ENCODE results near the gene OR5C1.

The OR5C1 gene

GRCh38 chr9:122788831-122789230 lies at the start of gene OR5C1:
TSS of gene OR5C1 (plus strand) at chr9:122788933. CDS start at chr9:122788933, 0 bp downstream.
- H3K4me3 Mint-ChIP-seq = no peak within 1 kb of the TSS
- no peaks in the 10 kb centered on the region for H3K4me1 Mint-ChIP-seq (ENCODE audit: low read depth)
- H3K36me3 Mint-ChIP-seq (ENCODE audit: low read depth) = no peaks in the 10 kb centered on the region
- no peak for DNase-seq
- H3K27ac Mint-ChIP-seq = no peak within 1 kb of the TSS
- H3K9me3 Mint-ChIP-seq = no peaks in the 10 kb centered on the region
- H3K27me3 Mint-ChIP-seq = no peaks in the 10 kb centered on the region

- no peaks in the 10 kb centered on the region for H3K4me1 Mint-ChIP-seq (ENCODE audit: low read depth)
- DNase-seq = no peak
- no peak within 1 kb of the TSS for H3K4me3 Mint-ChIP-seq
- H3K27ac Mint-ChIP-seq = no peak within 1 kb of the TSS
- H3K27me3 Mint-ChIP-seq = no peaks in the 10 kb centered on the region
- H3K9me3 Mint-ChIP-seq = peaks cover 15% of the 10 kb centered on the region
- no peaks in the 10 kb centered on the region for H3K36me3 Mint-ChIP-seq (ENCODE audit: low read depth)
Observed at GRCh38 chr9:122742003-122742402, 46.7 kb upstream of the OR5C1 start, which contains the start of gene OR1L6. TSS of gene OR1L6 (plus strand) at chr9:122742303. CDS start at chr9:122749848, 7,545 bp downstream.

GRCh38 chr9:122754825-122755224 lies 33.9 kb upstream of the OR5C1 start:
- Mint-ChIP-seq H3K4me3 (no peak overlapping the region), H3K27me3 (peaks cover 1% of the 10 kb centered on the region), H3K4me1 (ENCODE audit: low read depth) (no peaks in the 10 kb centered on the region), H3K36me3 (ENCODE audit: low read depth) (no peaks in the 10 kb centered on the region), H3K9me3 (peaks cover 28% of the 10 kb centered on the region), H3K27ac (no peak overlapping the region)
- no peak for DNase-seq

- Mint-ChIP-seq H3K36me3 (ENCODE audit: low read depth) (no peaks in the 10 kb centered on the region), H3K27me3 (no peaks in the 10 kb centered on the region), H3K27ac (no peak overlapping the region), H3K9me3 (peaks cover 35% of the 10 kb centered on the region), H3K4me1 (ENCODE audit: low read depth) (no peaks in the 10 kb centered on the region), H3K4me3 (no peak overlapping the region)
- DNase-seq = no peak
Observed at GRCh38 chr9:122767817-122768216, 20.9 kb upstream of the OR5C1 start.

GRCh38 chr9:122777052-122777451 lies 11.7 kb upstream of the OR5C1 start:
- Mint-ChIP-seq H3K4me3 (no peak overlapping the region), H3K36me3 (ENCODE audit: low read depth) (no peaks in the 10 kb centered on the region), H3K9me3 (peaks cover 8% of the 10 kb centered on the region), H3K27me3 (no peaks in the 10 kb centered on the region), H3K27ac (no peak overlapping the region), H3K4me1 (ENCODE audit: low read depth) (no peaks in the 10 kb centered on the region)
- DNase-seq = no peak

GRCh38 chr9:122777935-122778627 lies 10.7 kb upstream of the OR5C1 start:
- no peak overlapping the region for H3K4me3 Mint-ChIP-seq
- no peaks in the 10 kb centered on the region for H3K36me3 Mint-ChIP-seq (ENCODE audit: low read depth)
- peaks cover 2% of the 10 kb centered on the region for H3K9me3 Mint-ChIP-seq

GRCh38 chr9:122779181-122779580 lies 9.6 kb upstream of the OR5C1 start:
- H3K27ac Mint-ChIP-seq = no peak overlapping the region

More at GRCh38 chr9:122777935-122778627, 10.7 kb upstream of the OR5C1 start:
- no peak overlapping the region for H3K27ac Mint-ChIP-seq
- H3K4me1 Mint-ChIP-seq (ENCODE audit: low read depth) = no peaks in the 10 kb centered on the region
- no peaks in the 10 kb centered on the region for H3K27me3 Mint-ChIP-seq
- no peak for DNase-seq

GRCh38 chr9:122780026-122780425 lies 8.7 kb upstream of the OR5C1 start:
- no peaks in the 10 kb centered on the region for H3K27me3 Mint-ChIP-seq
- no peaks in the 10 kb centered on the region for H3K4me1 Mint-ChIP-seq (ENCODE audit: low read depth)
- H3K27ac Mint-ChIP-seq = no peak overlapping the region
- H3K4me3 Mint-ChIP-seq = no peak overlapping the region
- no peaks in the 10 kb centered on the region for H3K36me3 Mint-ChIP-seq (ENCODE audit: low read depth)
- H3K9me3 Mint-ChIP-seq = no peaks in the 10 kb centered on the region
- DNase-seq = no peak

More at GRCh38 chr9:122779181-122779580, 9.6 kb upstream of the OR5C1 start:
- Mint-ChIP-seq H3K4me1 (ENCODE audit: low read depth) (no peaks in the 10 kb centered on the region), H3K4me3 (no peak overlapping the region), H3K36me3 (ENCODE audit: low read depth) (no peaks in the 10 kb centered on the region), H3K9me3 (no peaks in the 10 kb centered on the region), H3K27me3 (no peaks in the 10 kb centered on the region)
- DNase-seq = no peak

- H3K36me3 Mint-ChIP-seq (ENCODE audit: low read depth) = no peaks in the 10 kb centered on the region
- no peaks in the 10 kb centered on the region for H3K4me1 Mint-ChIP-seq (ENCODE audit: low read depth)
Observed at GRCh38 chr9:122781671-122782070, 7.1 kb upstream of the OR5C1 start.

GRCh38 chr9:122785269-122785668 lies 3.5 kb upstream of the OR5C1 start:
- no peaks in the 10 kb centered on the region for H3K9me3 Mint-ChIP-seq
- DNase-seq = no peak
- H3K27me3 Mint-ChIP-seq = no peaks in the 10 kb centered on the region
- H3K4me1 Mint-ChIP-seq (ENCODE audit: low read depth) = no peaks in the 10 kb centered on the region
- no peak overlapping the region for H3K4me3 Mint-ChIP-seq
- no peaks in the 10 kb centered on the region for H3K36me3 Mint-ChIP-seq (ENCODE audit: low read depth)
- H3K27ac Mint-ChIP-seq = no peak overlapping the region

More at GRCh38 chr9:122781671-122782070, 7.1 kb upstream of the OR5C1 start:
- no peaks in the 10 kb centered on the region for H3K27me3 Mint-ChIP-seq
- no peak for DNase-seq
- H3K9me3 Mint-ChIP-seq = no peaks in the 10 kb centered on the region
- no peak overlapping the region for H3K27ac Mint-ChIP-seq
- no peak overlapping the region for H3K4me3 Mint-ChIP-seq

GRCh38 chr9:122786338-122786737 lies 2.4 kb upstream of the OR5C1 start:
- Mint-ChIP-seq H3K27ac (no peak overlapping the region), H3K4me3 (no peak overlapping the region), H3K9me3 (no peaks in the 10 kb centered on the region), H3K36me3 (ENCODE audit: low read depth) (no peaks in the 10 kb centered on the region), H3K27me3 (no peaks in the 10 kb centered on the region), H3K4me1 (ENCODE audit: low read depth) (no peaks in the 10 kb centered on the region)
- DNase-seq = no peak

GRCh38 chr9:122789256-122790046 lies 718 bp downstream of the OR5C1 start:
- Mint-ChIP-seq H3K27me3 (no peaks in the 10 kb centered on the region), H3K27ac (no peak overlapping the region), H3K9me3 (no peaks in the 10 kb centered on the region), H3K4me1 (ENCODE audit: low read depth) (no peaks in the 10 kb centered on the region), H3K4me3 (no peak overlapping the region), H3K36me3 (ENCODE audit: low read depth) (no peaks in the 10 kb centered on the region)
- DNase-seq = no peak

- Mint-ChIP-seq H3K4me3 (no peak overlapping the region), H3K4me1 (ENCODE audit: low read depth) (no peaks in the 10 kb centered on the region), H3K9me3 (no peaks in the 10 kb centered on the region), H3K36me3 (ENCODE audit: low read depth) (no peaks in the 10 kb centered on the region), H3K27me3 (no peaks in the 10 kb centered on the region), H3K27ac (no peak overlapping the region)
- DNase-seq = no peak
Observed at GRCh38 chr9:122791872-122792669, 3.3 kb downstream of the OR5C1 start.

GRCh38 chr9:122797316-122798063 lies 8.8 kb downstream of the OR5C1 start:
- Mint-ChIP-seq H3K36me3 (ENCODE audit: low read depth) (no peaks in the 10 kb centered on the region), H3K27me3 (no peaks in the 10 kb centered on the region), H3K27ac (no peak overlapping the region), H3K9me3 (no peaks in the 10 kb centered on the region), H3K4me1 (ENCODE audit: low read depth) (peaks cover 3% of the 10 kb centered on the region), H3K4me3 (no peak overlapping the region)
- no peak for DNase-seq
